GM18511 (cell line): ENCODE results near the gene NKTR.
A peak's percentile ranks its signal among the peaks of the same experiment; 100 is the strongest.
"Not testable (repeated sequence)": the region's sequence is repeated elsewhere in the genome, so short reads cannot be mapped to it uniquely, and the experiment has no call there.

Experiments
- ATAC-seq: cut with Tn5 transposase; IDR thresholded peaks from one replicate; pipeline ENCODE4 v1.9.1; 2021; ENCODE audit warnings: mild to moderate bottlenecking, moderate library complexity; ENCODE audit not compliant: unreplicated experiment

NKTR gene

GRCh38 chr3:42593635-42594034 lies 6.9 kb upstream of the NKTR start:
- no peak for ATAC-seq

- no peak for ATAC-seq
Measured at GRCh38 chr3:42595682-42596081, 4.8 kb upstream of the NKTR start.

GRCh38 chr3:42597098-42597497 lies 3.4 kb upstream of the NKTR start:
- not testable (repeated sequence) for ATAC-seq

GRCh38 chr3:42600958-42601675 lies 631 bp downstream of the NKTR start:
- peak; percentile 32 for ATAC-seq

- no peak for ATAC-seq
Measured at GRCh38 chr3:42601896-42602581, 1.6 kb downstream of the NKTR start.

GRCh38 chr3:42602961-42603360 lies 2.5 kb downstream of the NKTR start:
- no peak for ATAC-seq

- no peak for ATAC-seq
Measured at GRCh38 chr3:42605546-42606173, 5.2 kb downstream of the NKTR start.

GRCh38 chr3:42608581-42608980 lies 8.1 kb downstream of the NKTR start:
- no peak for ATAC-seq

GRCh38 chr3:42610976-42611375 lies 10.5 kb downstream of the NKTR start:
- ATAC-seq, result no peak

GRCh38 chr3:42612217-42612616 lies 11.7 kb downstream of the NKTR start:
- no peak for ATAC-seq

- ATAC-seq, result no peak
Measured at GRCh38 chr3:42612928-42613327, 12.4 kb downstream of the NKTR start.

- no peak for ATAC-seq
Measured at GRCh38 chr3:42613462-42613861, 13.0 kb downstream of the NKTR start.

- ATAC-seq, result no peak
Measured at GRCh38 chr3:42631620-42632019, 31.1 kb downstream of the NKTR start.

GRCh38 chr3:42632146-42632545 lies 31.7 kb downstream of the NKTR start:
- ATAC-seq, result no peak

- ATAC-seq, result no peak
Measured at GRCh38 chr3:42633544-42633943, 33.1 kb downstream of the NKTR start.

- ATAC-seq, result no peak
Measured at GRCh38 chr3:42635111-42635510, 34.6 kb downstream of the NKTR start.

- no peak for ATAC-seq
Measured at GRCh38 chr3:42637001-42637400, 36.5 kb downstream of the NKTR start.

GRCh38 chr3:42638339-42638842 lies 37.9 kb downstream of the NKTR start:
- no peak for ATAC-seq

GRCh38 chr3:42639192-42639591 lies 38.7 kb downstream of the NKTR start:
- ATAC-seq, result no peak

GRCh38 chr3:42640129-42640528 lies 39.6 kb downstream of the NKTR start:
- ATAC-seq, result no peak

GRCh38 chr3:42640771-42641370 lies 40.4 kb downstream of the NKTR start:
- no peak for ATAC-seq
